ENCODE results near the gene ANXA2.
"Not testable (repeated sequence)": the region's sequence is repeated elsewhere in the genome, so short reads cannot be mapped to it uniquely, and the experiment has no call there.

ANXA2 gene

GRCh38 chr15:60370869-60371136, 27.0 kb downstream of the ANXA2 start:
- no peak for DNase-seq (ENCODE audit: low read depth in 2 of 2)

DNA sequence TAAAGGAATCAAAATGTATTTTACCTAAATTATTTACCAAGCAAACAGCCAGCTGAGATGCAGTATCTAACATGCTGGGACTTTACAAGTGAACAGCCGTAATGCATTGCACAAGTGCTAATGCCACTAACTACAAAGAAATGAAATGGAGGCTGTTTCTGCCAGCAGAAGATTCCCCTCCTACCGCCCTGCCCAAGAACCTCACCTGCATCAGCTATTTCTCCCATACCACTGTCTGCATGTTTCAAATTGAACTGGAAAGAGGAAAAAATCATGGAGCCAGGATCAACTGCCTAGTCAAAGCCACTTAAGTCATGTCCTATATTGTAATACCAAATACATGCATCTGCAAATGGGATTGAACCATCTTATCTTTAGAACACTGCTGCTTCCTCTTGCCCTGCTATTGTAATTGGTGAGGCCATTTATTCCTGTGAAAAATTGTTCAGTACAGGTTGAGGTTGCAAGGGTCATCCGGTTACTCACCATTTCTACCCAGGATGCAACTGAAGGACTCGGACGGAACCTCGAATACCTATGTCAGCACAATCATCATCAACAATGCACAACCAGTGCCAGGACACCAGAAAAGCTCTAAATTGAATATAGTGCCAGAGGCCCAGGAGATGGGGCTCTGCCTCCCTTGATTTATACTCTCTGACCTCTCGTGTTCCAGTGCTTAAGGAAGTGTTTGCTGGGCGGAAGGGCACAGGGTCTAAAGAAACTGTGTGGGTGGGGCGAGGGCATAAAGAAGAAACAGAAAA, 27.5 kb downstream of the ANXA2 start:
- DNase-seq (ENCODE audit: low read depth in 2 of 2), result no peak

DNA sequence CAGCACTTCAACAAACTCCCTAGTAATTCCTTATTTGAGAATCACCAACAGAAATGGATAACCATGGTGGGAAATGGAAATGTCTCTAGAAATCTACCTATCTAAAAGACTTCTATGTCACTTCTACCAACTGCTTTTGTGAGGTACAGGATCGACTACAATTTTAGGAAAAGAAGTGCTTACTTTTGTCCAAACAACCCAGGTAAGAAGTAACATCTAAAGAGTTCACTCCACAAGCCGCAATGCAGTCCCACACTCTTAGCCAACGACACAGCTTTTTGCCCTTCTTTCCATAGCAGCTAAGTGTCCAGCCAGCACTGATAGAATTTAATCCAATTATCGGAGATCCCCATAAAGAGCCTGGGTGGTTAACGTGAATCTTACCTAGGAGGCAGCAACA, 28.1 kb downstream of the ANXA2 start:
- DNase-seq (ENCODE audit: low read depth in 2 of 2), result no peak

DNA sequence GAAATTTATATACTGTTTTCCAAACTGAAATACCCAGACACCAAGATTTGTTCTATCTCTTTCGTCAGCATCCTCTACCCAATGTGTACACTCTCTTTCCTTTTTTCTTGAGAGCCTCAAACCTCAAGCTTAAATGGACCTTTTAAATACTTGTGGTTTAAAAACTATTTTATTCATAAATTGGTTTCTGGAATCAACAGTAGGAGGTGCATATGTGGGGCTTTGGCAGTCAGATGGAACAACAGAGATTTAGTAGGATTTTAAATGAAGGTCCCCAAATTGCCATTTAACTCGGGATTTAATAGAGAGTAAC, 33.2 kb downstream of the ANXA2 start:
- no peak for DNase-seq (ENCODE audit: low read depth in 2 of 2)

DNA sequence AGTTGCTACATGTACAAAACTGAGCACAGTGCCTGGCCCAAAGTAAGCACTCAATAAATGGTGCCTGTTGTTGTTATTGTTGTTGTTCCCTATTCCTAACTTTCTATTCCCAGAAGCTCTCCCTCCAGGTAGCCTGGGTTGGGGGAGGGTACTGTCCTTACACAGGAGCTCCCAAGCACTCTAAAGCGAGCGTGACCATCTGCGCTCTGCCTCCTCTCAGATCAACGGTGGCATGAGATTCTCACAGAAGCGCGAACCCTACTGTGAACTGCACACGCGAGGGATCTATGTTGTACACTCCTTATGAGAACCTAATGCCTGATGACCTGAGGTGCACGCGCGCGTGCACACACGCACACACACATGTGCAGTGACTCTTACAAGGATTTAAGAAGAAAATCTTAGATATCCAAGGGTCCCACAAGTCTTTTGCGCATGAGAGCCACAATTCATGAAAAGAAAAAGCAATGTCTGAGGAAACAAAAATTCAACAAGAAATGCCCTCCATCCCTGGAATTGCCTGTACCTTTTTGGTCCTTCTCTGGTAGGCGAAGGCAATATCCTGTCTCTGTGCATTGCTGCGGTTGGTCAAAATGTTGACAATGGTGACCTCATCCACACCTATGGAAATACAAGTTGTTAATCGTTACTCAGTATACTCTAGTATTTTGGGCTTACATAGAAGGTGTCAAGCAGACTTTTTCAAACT, 33.7 kb downstream of the ANXA2 start:
- DNase-seq (ENCODE audit: low read depth in 2 of 2), result no peak

GRCh38 chr15:60363087-60363549, 34.7 kb downstream of the ANXA2 start:
- no peak for DNase-seq (ENCODE audit: low read depth in 2 of 2)

GRCh38 chr15:60362321-60363086, 35.3 kb downstream of the ANXA2 start:
- DNase-seq (ENCODE audit: low read depth in 2 of 2), result no peak

DNA sequence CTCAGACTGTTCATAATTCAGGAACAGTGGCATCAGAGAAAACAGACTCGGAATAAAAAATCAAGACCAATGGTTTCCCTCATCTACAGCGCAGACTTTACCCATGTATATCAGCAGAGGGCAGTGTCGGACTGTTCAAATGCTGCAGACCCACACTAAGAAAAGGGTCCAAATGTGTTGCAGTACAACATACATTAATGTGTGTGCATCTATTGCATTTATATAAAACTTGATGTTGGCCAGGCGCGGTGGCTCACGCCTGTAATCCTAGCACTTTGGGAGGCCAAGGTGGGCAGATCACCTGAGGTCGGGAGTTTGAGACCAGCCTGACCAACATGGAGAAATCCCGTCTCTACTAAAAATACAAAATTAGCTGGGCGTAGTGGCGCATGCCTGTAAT, 38.0 kb downstream of the ANXA2 start:
- DNase-seq (ENCODE audit: low read depth in 2 of 2), result not testable (repeated sequence)

DNA sequence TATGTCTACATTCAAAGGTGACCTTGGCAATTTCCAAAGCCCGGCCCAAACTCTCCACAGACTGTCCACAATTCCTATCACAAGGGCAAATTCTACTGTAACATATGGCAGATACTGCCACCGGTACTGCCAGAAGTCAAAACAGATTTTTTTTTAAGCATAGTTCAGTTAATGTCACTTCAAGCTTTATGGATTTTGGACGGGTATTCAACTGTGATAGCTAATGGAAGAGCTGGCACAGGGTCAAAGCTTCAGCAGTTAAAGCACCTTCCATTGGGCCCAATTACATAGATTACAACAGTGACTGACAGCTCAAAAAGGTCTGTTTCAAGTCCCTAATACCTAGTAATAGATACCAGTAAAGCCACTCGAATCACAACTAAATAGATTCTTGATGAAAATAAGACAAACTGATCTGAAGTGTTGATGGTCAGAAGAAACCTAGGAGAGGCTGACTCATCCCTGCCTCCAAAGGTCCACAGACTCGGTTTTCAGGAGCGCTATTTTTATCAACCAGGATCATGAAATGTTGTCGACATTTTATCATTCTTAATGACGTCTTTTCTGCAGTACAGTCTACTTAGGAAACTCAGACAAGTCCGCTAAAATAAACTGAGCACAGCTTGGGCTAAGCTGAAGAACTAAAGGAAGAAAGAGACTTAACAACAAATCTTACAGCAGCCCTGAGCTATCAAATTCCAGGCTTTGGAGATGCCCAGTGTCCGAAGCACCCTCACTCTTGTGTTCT, 38.7 kb downstream of the ANXA2 start:
- no peak for DNase-seq (ENCODE audit: low read depth in 2 of 2)

GRCh38 chr15:60356832-60357231, 41.0 kb downstream of the ANXA2 start:
- no peak for DNase-seq (ENCODE audit: low read depth in 2 of 2)

GRCh38 chr15:60355148-60355857, 42.5 kb downstream of the ANXA2 start:
- DNase-seq (ENCODE audit: low read depth in 2 of 2), result no peak

DNA sequence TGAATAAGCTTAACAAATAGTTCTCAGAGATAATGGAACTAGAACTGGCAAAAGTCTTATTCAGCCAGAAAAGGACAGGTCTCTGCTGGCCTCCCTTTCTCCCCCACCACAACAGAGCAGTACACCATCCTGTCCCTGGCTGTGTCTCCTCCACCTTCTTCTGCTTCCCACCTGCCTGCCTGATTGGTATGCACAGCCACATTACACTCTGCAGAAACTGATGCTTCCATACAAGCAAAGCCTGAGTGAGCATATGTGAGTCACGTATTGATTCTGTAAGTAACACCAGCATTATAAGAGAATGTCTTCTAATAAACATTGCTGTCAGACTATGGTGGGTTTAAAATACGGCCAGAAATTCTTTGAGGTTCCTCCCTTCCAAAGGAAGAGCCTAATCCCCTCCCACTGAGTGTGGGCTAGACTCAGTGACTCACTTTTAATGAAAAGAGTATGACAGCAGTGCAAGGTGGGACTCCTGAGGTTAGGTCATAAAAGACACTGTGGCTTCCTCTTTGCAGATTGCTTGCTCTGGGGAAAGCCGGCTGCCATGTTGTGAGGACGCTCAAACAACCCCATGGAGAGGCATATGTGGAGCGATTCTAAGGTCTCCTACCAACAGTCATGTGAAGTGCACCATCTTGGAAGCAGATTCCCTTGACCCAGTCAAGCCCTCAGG, 44.4 kb downstream of the ANXA2 start:
- no peak for DNase-seq (ENCODE audit: low read depth in 2 of 2)

DNA sequence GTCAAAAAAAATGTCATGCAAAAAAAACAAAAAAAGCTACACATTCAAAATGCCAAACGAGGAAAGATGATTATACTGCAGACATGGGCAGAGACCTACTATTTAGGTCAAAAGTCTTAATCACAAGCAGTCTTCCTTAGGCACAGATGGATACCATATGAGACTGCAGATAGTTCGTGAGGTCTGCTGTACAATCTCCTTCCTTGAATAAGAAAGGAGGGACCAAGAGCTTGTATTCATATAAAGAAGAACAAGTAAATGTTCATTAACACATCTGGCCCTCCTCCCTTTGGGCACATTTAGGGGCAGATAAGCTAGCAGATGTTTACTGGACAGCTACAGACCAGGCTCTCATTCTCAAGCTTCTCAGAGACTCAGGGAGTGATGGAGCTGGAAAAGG, 45.3 kb downstream of the ANXA2 start:
- DNase-seq (ENCODE audit: low read depth in 2 of 2), result no peak

- DNase-seq (ENCODE audit: low read depth in 2 of 2), result no peak
Observed at GRCh38 chr15:60351066-60351465, 46.7 kb downstream of the ANXA2 start.

- DNase-seq (ENCODE audit: low read depth in 2 of 2), result no peak
Observed at GRCh38 chr15:60350108-60350507, 47.7 kb downstream of the ANXA2 start.

GRCh38 chr15:60349589-60349988, 48.2 kb downstream of the ANXA2 start:
- no peak for DNase-seq (ENCODE audit: low read depth in 2 of 2)

GRCh38 chr15:60347480-60348049, 50.2 kb downstream of the ANXA2 start:
- no peak for DNase-seq (ENCODE audit: low read depth in 2 of 2)

GRCh38 chr15:60346653-60347052, 51.1 kb downstream of the ANXA2 start:
- DNase-seq (ENCODE audit: low read depth in 2 of 2), result no peak

- DNase-seq (ENCODE audit: low read depth in 2 of 2), result no peak
Observed at GRCh38 chr15:60346077-60346476, 51.7 kb downstream of the ANXA2 start.

DNA sequence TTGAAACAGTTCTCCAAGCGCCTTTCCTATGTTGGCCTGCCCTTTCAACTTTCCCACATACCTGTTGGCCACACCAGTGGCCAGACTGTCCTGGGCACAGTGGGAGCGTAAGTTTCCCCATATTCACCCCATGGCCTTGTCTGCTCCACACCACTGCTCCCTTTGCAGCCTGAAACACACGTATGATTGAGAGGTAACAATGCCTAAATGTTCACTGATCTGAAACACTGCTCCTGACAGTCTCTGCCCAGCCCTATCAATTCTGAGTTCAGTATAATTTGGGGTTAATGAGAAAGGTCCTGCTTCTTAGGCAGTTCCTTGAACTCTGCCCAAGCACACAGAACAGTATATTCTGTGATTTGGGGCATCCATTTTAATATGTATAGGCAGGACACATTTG, 52.2 kb downstream of the ANXA2 start:
- DNase-seq (ENCODE audit: low read depth in 2 of 2), result no peak

DNA sequence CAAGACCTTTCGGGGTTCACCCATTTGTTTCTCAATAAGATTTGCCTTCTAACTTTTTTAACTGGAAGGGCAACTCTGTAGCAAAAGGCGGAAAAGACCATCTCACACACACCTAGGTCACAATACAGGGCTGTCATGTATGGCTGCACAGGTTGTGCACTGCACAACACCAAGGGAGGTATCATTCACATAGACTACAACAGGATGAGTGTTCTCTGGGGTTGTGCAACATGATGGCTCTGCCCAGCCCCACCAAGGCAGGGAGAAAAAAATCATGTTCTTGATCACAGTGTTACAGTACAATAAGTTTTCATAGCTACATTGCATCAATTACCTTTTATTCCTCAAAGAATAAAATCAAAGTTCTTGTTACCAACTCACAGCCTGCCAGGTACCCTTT, 52.8 kb downstream of the ANXA2 start:
- DNase-seq (ENCODE audit: low read depth in 2 of 2), result no peak

Data from stimulated activated CD8-positive, alpha-beta memory T cell treated with anti-CD3 and anti-CD28 coated beads, Interleukin-2, amount 100 ng/mL, for 1 hour (primary cell).